ENCODE data around the gene MXRA7.
"Not testable (repeated sequence)": the region's sequence is repeated elsewhere in the genome, so short reads cannot be mapped to it uniquely, and the experiment has no call there.

MXRA7 gene

DNA sequence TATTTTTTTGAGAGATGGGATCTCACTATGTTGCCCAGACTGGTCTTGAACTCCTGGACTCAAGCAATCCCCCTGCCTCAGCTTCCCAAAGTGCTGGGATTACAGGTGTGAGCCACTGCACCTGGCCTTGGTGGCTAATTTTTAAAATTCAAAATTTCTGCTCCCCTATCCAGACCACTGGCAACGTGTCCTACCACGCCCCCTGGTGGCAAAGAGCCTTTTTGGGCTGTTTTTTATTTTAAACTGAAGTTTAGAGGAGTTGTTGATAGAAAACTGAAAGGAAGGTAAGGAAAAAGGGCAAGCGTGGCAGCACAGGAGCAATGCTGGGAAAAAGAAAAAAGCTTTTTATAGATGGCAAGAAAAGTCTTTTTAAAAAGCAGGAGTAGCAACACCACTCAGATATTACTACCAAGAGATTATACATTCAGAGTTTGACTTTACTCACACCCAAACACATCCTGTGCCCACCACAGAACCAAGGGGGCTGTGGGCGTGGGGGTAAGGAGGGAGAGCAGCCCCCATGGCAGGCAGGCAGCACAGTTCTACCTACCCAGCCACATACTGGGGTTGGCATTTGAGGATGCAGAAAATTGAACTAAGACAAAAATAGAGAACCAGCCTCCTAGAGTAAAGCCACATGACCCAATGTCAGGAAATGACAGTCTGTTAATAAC, 4.2 kb upstream of the MXRA7 start:
- peak; percentile 60 to 71 for DNase-seq

DNA sequence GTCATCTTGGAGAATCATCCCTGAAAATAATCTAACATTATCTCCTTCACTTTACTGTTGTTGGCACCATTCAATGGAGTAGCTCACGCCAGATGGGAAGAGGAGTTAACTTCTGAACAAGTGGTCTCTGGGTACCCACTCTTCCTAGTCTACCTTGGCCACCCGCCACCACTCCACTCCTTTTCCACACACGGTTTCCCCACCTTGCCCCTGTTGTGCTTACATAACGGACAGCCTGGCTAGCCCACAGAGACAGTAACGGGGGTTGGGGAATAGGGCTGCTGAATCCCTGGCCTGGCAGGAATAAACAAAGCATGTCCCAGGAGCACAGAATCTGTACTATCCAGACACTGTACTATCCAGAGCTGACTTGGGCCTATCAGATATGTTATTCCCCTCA, 3.6 kb upstream of the MXRA7 start:
- DNase-seq = no peak

- DNase-seq = no peak
These were observed 3.0 kb upstream of the MXRA7 start for GRCh38 chr17:76713765-76714164.

- not testable (repeated sequence) for DNase-seq
These were observed 1.6 kb upstream of the MXRA7 start for GRCh38 chr17:76712321-76712720.

DNA sequence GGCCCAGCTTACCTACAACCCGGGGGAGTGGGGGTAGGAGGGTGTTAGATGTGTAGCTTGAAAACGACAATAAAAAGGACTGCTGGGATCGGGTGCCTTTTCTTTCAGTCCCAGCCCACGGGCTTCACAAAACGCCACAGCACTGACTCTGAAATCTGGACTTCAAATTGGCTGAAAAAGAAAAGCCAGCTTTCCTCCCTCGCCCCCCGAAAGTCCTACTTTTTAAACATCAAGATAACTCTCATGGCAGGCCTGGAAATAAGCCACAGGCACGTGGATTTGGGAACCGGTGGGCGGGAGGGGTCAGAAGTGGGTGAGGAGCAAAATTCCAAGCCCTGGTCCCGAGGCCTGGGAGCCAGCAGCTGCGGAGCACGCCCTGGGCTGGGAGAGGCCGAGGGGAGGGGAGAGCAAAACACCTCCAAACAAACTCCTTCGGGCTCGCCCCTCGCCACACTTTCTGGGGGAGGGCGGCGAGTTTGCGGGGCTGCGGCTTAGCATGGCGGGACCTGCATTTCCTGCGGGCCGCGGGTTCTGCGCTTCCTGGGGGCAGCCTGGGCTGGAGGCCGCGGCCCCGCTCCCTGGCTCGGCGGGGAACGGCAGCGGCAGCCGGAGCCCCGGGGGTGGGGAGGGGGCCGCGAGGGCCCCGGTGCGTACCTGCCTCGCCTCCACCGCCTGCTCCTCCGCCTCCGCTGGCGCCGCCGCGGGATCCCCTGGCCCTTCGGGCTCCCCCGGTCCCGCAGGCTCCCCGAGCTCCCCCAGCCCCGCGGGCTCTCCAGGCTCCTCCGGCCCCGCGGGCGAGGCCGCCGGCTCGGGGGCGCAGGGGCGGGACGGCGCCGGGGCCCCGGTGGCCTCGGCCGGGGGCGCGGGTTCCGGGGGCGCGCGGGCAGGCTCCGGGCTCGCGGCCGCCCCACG, 558 bp downstream of the MXRA7 start:
- not testable (repeated sequence) for DNase-seq

- no peak for DNase-seq
These were observed 1.5 kb downstream of the MXRA7 start for GRCh38 chr17:76709077-76709950.

DNA sequence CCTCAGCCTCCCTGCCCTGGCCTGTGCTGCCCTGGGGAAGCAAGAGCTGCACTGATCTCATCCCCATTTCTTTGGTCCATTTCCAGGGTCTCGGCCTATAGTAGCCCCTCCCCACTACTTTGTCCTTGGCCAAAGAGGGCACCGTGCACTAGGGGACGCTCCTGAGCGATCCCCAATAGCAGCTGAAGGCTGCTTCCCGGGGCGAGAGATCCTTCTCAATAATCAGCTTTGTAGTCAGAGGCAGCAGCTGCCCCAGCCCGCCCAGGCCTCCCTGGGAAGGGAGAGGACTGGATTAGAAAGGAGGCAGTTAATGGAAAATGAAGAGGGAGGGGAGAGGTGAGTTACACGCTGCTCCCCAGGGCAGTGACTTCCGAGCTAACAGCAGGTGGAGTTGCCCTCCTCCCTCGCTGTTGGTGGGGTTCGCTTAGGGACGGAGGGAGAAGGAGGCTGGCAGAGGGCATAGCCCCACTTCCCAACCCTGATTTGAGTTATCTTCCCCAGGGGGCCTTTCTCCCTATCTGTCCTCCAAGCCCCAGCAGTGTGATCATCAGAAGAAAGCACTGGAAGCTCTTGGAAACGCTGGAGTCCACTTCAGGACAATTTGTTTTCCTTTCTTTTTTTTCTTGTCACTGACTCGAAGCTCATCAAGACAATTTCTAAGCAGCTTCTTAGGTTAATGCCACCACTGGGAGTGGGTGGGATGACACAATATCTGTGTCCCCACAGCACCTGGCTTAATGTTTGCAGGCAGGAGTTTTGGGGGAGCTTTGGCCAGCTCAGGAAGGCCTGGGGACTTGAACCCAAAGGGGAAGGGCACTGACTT, 2.6 kb downstream of the MXRA7 start:
- no peak for DNase-seq

DNA sequence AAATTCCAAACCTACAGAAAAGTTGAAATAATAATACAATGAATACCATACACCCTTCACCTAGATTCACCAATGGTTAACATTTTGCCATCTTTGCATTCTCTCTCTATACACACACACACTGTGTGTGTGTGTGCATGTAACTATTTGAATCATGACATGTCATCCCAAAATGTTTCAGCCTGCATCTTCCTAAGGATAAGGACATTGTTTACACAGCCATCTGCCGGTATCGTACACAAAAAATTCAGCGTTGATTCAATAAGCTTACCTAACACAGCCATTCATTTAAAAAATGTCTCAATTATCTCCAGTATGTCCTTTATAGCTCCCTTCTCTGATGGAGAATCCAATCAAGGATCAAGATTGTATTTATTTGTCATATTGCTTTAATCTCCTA, 3.9 kb downstream of the MXRA7 start:
- no peak for DNase-seq

DNA sequence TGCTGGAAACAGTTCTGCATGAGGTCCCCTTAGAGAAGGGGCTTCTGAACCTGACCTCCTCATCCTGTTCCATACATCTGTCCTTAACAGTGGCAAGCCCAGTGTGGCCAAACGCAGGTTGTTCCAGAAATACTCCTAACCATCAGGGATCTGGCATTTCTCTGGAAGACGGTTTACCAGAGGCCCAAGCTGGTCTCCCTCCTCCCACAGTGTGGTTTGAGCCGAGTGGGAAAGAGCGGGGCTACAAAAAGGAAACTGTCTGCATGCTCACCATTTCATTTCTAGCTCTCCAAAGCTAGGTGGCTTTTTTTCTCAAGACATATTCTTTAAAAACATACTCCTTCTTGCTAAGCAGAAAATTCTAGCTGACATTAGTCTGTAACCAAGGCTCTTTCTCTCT, 6.0 kb downstream of the MXRA7 start:
- peak; percentile 67 to 72 for DNase-seq

DNA sequence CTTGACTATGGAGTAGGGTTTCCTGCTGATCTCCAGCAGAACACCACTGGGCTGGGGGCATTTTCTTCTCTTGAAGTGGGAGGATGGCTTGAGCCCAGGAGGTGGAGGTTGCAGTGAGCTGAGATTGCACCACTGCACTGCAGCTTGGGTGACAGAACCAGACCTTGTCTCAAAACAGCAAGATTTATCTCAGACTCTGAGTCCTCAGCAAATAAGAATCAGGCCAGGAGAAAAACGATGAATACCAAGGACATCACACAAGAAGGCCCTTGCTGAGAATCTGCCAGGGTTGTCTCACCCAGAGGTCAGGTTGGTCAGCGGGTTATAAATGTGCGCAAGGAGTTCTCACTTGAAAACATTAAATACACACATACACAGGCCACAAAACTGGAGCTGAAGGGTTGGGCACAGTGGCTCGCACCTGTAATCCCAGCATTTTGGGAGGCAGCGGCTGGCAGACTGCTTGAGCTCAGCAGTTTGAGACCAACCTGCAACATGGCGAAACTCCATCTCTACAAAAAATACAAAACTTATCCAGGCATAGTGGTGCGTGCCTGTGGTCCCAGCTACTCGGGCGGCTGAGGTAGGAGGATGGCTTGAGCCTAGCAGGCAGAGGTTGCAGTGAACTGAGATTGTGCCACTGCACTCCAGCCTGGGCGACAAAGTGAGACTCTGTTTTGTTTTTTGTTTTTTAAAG, 7.7 kb downstream of the MXRA7 start:
- peak; percentile 65 to 80 for DNase-seq

- no peak for DNase-seq
These were observed 8.7 kb downstream of the MXRA7 start for GRCh38 chr17:76702076-76702475.

- DNase-seq = no peak
These were observed 9.2 kb downstream of the MXRA7 start for GRCh38 chr17:76701471-76701967.

- DNase-seq = peak; percentile 66 to 68
These were observed 9.9 kb downstream of the MXRA7 start for GRCh38 chr17:76700617-76701470.

- peak in 1 of 2 experiments; percentile 36 for DNase-seq
These were observed 10.5 kb downstream of the MXRA7 start for GRCh38 chr17:76700270-76700616.

DNA sequence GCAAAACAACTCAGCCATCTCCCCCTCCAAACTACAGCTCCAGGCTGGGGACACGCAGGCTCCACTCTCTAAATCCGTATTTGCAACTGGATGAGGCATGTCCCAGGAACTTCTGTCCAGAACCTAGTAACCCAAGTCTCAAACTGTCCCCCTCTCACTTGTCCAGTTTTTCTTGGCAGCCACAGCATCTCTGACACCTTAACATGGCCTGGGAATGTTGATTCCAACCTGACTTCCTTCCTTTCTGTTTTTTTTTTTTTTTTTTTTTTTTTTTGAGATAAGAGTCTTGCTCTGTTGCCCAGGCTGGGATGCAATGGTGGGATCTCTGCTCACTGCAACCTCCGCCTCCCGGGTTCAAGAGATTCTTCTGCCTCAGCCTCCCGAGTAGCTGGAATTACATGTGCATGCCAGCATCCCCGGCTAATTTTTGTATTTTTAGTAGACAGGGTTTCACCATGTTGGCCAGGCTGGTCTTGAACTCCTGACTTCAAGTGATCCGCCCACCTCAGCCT, 12.2 kb downstream of the MXRA7 start:
- not testable (repeated sequence) for DNase-seq

DNA sequence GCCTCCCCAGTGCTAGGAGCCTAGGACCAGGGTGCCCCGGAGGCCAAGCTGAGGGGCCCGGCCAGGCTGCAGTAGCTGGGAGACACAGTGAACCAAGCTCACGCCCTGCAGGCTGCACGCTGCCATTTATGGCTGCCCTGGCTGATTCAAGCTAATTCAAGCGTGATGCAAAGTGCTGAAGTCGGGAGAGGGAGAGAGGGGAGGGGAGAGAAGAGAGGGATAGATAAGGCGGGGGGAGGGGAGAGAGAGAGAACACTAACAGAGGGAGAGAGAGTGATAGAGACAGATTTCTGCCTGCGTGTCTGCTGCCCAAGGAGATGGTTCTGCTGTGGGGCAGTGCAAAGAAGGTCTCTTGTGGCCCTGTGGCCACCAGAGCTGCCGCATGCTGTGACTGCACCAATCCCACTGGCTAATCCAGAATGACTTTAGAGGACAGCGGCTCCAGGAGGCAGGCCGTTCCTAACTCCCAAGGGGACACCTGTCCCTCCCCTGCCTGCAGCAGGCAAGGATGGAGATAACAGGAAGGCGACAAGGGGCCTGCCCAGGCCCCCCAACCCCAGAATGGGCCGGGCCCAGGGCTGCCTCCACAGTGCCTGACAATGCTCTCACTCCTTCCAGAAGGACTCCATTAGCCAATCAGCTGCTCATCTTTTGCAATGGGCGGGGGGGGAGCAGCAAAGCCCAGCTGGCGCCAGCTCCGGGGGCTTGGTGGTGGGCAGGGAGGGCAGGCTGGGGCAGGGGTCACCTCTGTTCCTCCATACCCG, 12.9 kb downstream of the MXRA7 start:
- no peak for DNase-seq

- DNase-seq = no peak
These were observed 13.7 kb downstream of the MXRA7 start for GRCh38 chr17:76696763-76697701.
